Measurements from ENCODE around the gene SLC34A1. TPM values are rescaled to one million over a fixed set of nuclear protein-coding genes. Genes with fewer than 3 reads are reported as not detected.

The SLC34A1 gene
- total and polyA plus RNA-seq, 2 of the 4 experiments (the other 2 are of a cell fraction): not detected

GRCh38 chr5:177356746-177357145, 27.5 kb upstream of the SLC34A1 start:
- Histone ChIP-seq H3K9me1 (ENCODE audit: insufficient read depth, low read length) (peaks cover 3% of the 10 kb centered on the region; the same call in 1 of the 2 replicates), H3K14ac (replicated peaks; ENCODE audit: low read depth, low read length) (no peak overlapping the region), H3K9ac (ENCODE audit: low read depth, low read length) (no peak overlapping the region), H4K5ac (ENCODE audit: low read depth, low read length) (no peak overlapping the region), H4K20me1 (ENCODE audit: insufficient read depth, low read length) (no peaks in the 10 kb centered on the region), H3K4me3 (ENCODE audit: insufficient read depth, low read depth, low read length) (no peak overlapping the region), H3K4me1 (ENCODE audit: control insufficient read depth, insufficient read depth, low read length) (no peaks in the 10 kb centered on the region), H3K27me3 (ENCODE audit: control insufficient read depth, insufficient read depth, low read length) (peaks cover 24% of the 10 kb centered on the region), H3K4ac (ENCODE audit: low read depth, low read length) (no peak overlapping the region), H4K91ac (ENCODE audit: insufficient read depth, low read depth, low read length) (no peak overlapping the region), H3K79me1 (ENCODE audit: low read depth in 1 of 2, low read length in 2 of 2) (no peaks in the 10 kb centered on the region), H2BK120ac (ENCODE audit: low read depth, low read length) (no peak overlapping the region), H3K18ac (ENCODE audit: low read depth, low read length) (no peak overlapping the region), H4K8ac (ENCODE audit: low read depth in 2 of 2, low read length in 2 of 2) (no peak overlapping the region), H2BK5ac (ENCODE audit: low read depth, low read length, poor library complexity, severe bottlenecking) (no peak overlapping the region), H2AFZ (replicated peaks; ENCODE audit: low read length, poor library complexity) (no peak overlapping the region), H3K56ac (ENCODE audit: extremely low read depth, insufficient read depth, low read length) (no peak overlapping the region), H3K27ac (ENCODE audit: insufficient read depth, low read length) (no peak overlapping the region), H2AK9ac (replicated peaks; ENCODE audit: low read depth, low read length, poor library complexity) (no peak overlapping the region), H2BK20ac (ENCODE audit: low read depth, low read length) (no peak overlapping the region), H3K9me3 (ENCODE audit: control insufficient read depth, insufficient read depth, low read length) (peaks cover 2% of the 10 kb centered on the region; the same call in 1 of the 2 replicates), H2AK5ac (ENCODE audit: low read depth, low read length) (no peak overlapping the region), H2BK15ac (ENCODE audit: low read depth, low read length) (no peak overlapping the region), H3K36me3 (ENCODE audit: control insufficient read depth, insufficient read depth, low read length) (no peaks in the 10 kb centered on the region), H3K4me2 (ENCODE audit: low read depth, low read length) (no peak overlapping the region), H3K23ac (ENCODE audit: low read depth, low read length) (no peak overlapping the region)
- in situ Hi-C loops (cut with MboI; ENCODE audit: low sequenced_read_pairs): no loop called here
- dilution Hi-C loops (cut with HindIII; ENCODE audit: low sequenced_read_pairs, unreplicated experiment): no loop called here
- CTCF ChIA-PET: interaction anchor here (1.6 kb wide), 1 partner anchor 12 kb away, joined by 4 read pairs; no protein-coding TSS in a partner anchor
- TF ChIP-seq MAFK (IDR thresholded peaks at IDR 0.05; ENCODE audit: low read depth, low read length): no peak
- no peak for TF ChIP-seq SMC3 (IDR thresholded peaks at IDR 0.05; ENCODE audit: low read depth, low read length)
- no peak for TF ChIP-seq USF2 (IDR thresholded peaks at IDR 0.05; ENCODE audit: low read depth, low read length)
- TF ChIP-seq FOS (IDR thresholded peaks at IDR 0.05; ENCODE audit: low read depth, low read length): no peak
- TF ChIP-seq ELK1 (IDR thresholded peaks at IDR 0.05; ENCODE audit: borderline replicate concordance, low read depth, low read length): no peak
- no peak for TF ChIP-seq MXI1 (IDR thresholded peaks at IDR 0.05; ENCODE audit: borderline replicate concordance, low read depth, low read length)
- TF ChIP-seq BHLHE40 (IDR thresholded peaks at IDR 0.05; ENCODE audit: low read depth, low read length): no peak
- no peak for TF ChIP-seq CTCF (conservative IDR thresholded peaks at IDR 0.05; ENCODE audit: low read depth, low read length)
- no peak for TF ChIP-seq RAD21 (IDR thresholded peaks at IDR 0.05; ENCODE audit: low read length)
- no peak for TF ChIP-seq NFE2L2 (IDR thresholded peaks at IDR 0.05; ENCODE audit: low read depth, low read length)
- TF ChIP-seq POLR2A (IDR thresholded peaks at IDR 0.05; ENCODE audit: low read depth, low read length): no peak
- TF ChIP-seq RCOR1 (IDR thresholded peaks at IDR 0.05; ENCODE audit: insufficient replicate concordance, low read length): no peak
- no peak for TF ChIP-seq CHD1 (IDR thresholded peaks at IDR 0.05; ENCODE audit: low read depth, low read length)
- no peak for TF ChIP-seq MAZ (IDR thresholded peaks at IDR 0.05; ENCODE audit: borderline replicate concordance, low read depth, low read length)
- no peak for TF ChIP-seq RFX5 (IDR thresholded peaks at IDR 0.05; ENCODE audit: low read depth, low read length)
- TF ChIP-seq CEBPB (IDR thresholded peaks at IDR 0.05; ENCODE audit: low read depth, low read length): no peak
- 83% methylated on average over 1 of the region's 3 CpGs; no CpG with 5 or more reads in 1 of the 2 experiments for WGBS, 2 experiments (ENCODE audit: extremely low coverage in 2 of 2, insufficient read length in 1 of 2)
- ATAC-seq (ENCODE audit: low read depth): no peak
- BruUV-seq (replicated peaks): no TSS peak
- DNase-seq: no peak
- intact Hi-C loops (cut with micrococcal nuclease): no loop called here
- POLR2A ChIA-PET (ENCODE audit: unreplicated experiment): no interaction called here

Data from IMR-90 (cell line).